Iris pigment epithelial cell (primary cell): ENCODE measurements around the gene SLC66A2.

Experiments used
- DNase-seq: peaks from one replicate; pipeline ENCODE4 v3.0.0-alpha.2; 2011; ENCODE audit warnings: low read depth

The SLC66A2 gene

DNA sequence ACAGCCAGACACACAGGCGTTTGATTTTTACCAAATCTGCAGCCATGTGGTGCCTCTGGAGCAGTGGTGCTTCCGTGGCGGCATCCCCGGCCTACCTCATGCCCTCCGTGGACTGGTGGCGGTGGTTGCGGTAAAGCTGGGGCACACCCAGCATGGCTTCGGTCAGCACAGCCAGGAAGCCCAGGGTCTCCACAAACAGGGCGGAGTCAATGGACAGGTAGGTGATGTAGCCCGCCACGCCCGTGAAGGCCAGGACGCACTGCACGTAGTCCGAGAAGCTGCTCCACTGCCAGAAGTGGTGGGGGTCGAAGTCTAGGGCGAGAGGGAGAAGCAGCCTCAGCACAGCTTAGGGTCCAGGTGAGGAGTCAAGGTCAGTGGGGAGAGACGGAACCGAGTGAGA is 32.4 kb downstream of the SLC66A2 start:
- no peak for DNase-seq

GRCh38 chr18:79918615-79919011 is 32.8 kb downstream of the SLC66A2 start:
- no peak for DNase-seq

DNA sequence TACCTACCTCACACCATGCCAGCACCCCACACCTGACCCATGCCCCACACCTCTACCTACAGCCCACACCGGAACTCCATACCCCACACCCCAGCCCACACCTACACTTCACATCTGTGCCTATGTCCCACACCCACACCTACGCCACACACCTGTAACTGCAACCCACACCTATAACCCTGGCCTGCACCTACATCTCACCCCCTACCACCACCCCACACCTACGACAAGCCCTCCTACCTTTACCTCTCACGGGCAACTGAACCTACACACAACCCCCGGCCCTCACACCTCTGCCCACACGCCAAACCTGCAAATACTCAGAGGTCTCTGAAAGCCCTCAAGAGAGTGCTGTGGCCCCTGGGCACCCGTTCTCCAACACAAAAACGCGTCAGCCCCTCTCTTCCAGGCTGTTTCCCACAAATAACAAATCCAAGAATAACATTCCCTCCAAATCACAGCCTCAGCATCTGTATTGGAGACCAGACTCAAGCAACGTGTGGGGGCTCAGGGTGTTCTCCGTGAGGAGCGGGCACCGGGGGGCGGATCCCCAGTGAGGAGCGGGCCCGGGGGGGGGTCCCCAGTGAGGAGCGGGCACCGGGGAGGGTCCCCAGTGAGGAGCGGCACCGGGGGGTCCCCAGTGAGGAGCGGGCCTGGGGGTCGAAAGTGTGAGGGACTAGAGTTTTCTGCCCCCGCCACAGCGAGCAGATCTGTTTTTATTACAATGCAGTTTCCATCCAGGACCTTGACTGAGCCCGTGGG is 33.4 kb downstream of the SLC66A2 start:
- DNase-seq, result no peak

- no peak for DNase-seq
Observed at GRCh38 chr18:79917169-79917852, 34.1 kb downstream of the SLC66A2 start.

GRCh38 chr18:79916546-79917168 is 34.8 kb downstream of the SLC66A2 start:
- no peak for DNase-seq

- DNase-seq, result no peak
Observed at GRCh38 chr18:79916128-79916494, 35.3 kb downstream of the SLC66A2 start.

GRCh38 chr18:79915161-79916127 is 36.0 kb downstream of the SLC66A2 start:
- no peak for DNase-seq

- no peak for DNase-seq
Observed at GRCh38 chr18:79914614-79915160, 36.8 kb downstream of the SLC66A2 start.

- no peak for DNase-seq
Observed at GRCh38 chr18:79912994-79913831, 38.2 kb downstream of the SLC66A2 start.

GRCh38 chr18:79912409-79912991 is 39.0 kb downstream of the SLC66A2 start:
- peak; percentile 62 for DNase-seq

- no peak for DNase-seq
Observed at GRCh38 chr18:79911344-79912270, 39.8 kb downstream of the SLC66A2 start.

DNA sequence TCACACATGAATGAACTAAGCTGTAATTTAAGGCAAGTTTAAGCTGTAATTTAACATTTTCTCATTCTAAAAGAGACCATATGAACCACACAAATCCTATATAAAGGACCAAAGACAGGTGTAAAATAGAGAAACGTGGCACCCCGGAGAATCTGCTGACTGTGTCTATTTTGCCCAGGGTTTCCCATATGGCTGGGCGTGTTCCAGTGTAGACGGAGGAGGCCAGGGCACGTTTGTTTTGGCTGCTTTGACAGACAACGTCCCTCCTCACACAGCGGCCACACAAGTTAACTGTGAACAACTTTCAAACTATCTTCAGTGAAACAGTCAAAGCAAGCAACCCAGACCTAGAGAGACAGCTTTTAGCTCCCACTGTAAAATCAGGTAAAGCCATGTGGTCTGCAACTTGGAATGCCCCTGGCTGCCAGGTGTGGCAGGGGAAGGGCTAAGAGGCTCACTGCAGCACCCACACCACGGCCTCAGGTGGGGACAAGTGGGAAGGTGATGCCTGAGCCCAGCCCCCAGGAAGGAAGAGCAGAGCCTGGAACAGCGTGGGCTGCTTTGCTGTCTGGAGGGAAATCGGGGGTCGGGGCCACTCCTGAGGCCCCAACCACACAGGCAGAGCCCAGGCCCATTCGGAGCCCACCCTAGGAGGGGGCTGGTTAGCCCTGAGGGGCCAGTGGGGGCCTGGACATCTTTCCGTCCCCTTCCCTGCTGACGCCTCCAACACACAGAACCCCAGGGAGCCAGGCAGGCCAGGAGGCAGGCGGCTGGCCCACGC is 40.7 kb downstream of the SLC66A2 start:
- no peak for DNase-seq

DNA sequence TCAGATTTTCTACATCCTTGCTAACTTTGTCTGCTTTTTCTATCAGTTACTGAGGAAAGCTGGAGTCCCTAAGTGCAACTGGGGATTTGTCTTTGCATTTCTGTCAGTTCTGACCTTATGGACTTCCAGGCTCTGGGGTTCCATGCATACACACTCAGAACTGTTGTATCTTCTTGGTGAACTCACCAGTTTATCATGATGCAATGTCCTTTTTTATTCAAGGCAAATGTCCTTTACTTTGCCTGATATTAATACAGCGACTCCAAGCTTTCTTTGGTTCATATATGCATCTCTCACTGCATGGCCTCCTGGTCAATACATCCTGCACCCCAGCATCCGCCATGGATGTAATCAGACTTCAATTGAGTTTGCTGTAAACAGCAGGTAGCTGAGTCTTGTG is 44.7 kb downstream of the SLC66A2 start:
- DNase-seq, result no peak

DNA sequence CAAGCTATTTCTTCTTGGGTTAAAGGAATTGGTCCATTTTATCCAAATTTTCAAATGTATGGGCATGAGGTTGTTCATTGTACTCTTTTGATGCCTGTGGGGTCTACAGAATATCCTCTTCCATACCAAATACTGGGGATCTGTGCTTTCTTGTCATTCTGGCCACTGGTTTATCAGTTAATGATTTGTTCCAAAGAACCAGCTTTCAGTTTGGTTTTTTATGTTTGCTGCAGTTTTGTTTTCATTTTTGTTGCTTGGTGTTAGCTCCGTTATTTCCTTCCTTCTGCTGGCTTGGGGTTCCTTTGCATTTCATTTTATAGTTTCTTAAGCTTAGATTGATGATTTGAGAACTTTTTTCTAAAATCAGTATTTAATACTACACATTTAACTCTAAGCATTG is 45.5 kb downstream of the SLC66A2 start:
- DNase-seq, result no peak

- peak; percentile 64 for DNase-seq
Observed at GRCh38 chr18:79905389-79905911, 46.0 kb downstream of the SLC66A2 start.

- no peak for DNase-seq
Observed at GRCh38 chr18:79904357-79905147, 46.9 kb downstream of the SLC66A2 start.

GRCh38 chr18:79903787-79904356 is 47.6 kb downstream of the SLC66A2 start:
- no peak for DNase-seq
